K562 (cell line): ENCODE data around the gene KLC1. TPM values are rescaled to one million over a fixed set of nuclear protein-coding genes. Genes with fewer than 3 reads are reported as not detected.

Experiments used
- ATAC-seq: fragments of 200-7000 bp; cut with Tn5 transposase; 3 replicates; pipeline ENCODE4 v1.9.1; 2020; ENCODE audit warnings: moderate library complexity
- BruUV-seq: library from RNA; stranded (reverse); fragments of 400-500 nt; replicated peaks from 2 replicates; lab custom pipeline; 2021; lab: Mats Ljungman, UMichigan
- CTCF ChIA-PET: fragments of 300-600 bp; formaldehyde crosslinking; extraction: SDS; loops from one replicate; lab custom pipeline; 2021; ENCODE audit warnings: low intra/inter-chr PET ratio; lab: Yijun Ruan, JAX
- POLR2A ChIA-PET: fragments of 300-600, 350-650 bp; sonication (Branson Sonifier 250); formaldehyde crosslinking; extraction: SDS; loops from one replicate; lab custom pipeline; 2021; ENCODE audit warnings: antibody characterized with exemption, inconsistent platforms; lab: Yijun Ruan, JAX
- DNase-seq, 4 experiments: peaks; one replicate each; pipeline versions ENCODE4 v3.0.0 to v3.0.0-alpha.2; 2011 to 2018; ENCODE audit warnings: low spot score in 3 of 4, mixed read lengths in 3 of 4; ENCODE audit errors: extremely low read depth in 1 of 4
- FAIRE-seq: peaks from 2 replicates; lab custom pipeline; 2011; peaks lifted over from hg19 to GRCh38; lab: Jason Lieb, UNC
- H2AFZ ChIP-seq: 2 replicates; pipeline ENCODE4 v1.6.0; 2011; ENCODE audit warnings: low read depth, low read length, control low read depth, inconsistent platforms
- H3K27ac ChIP-seq: fragments of 200-600 bp; 3 replicates; pipeline ENCODE4 v1.8.0; 2011; ENCODE audit warnings: low read depth, mild to moderate bottlenecking, control low read depth, inconsistent platforms, low read length, moderate library complexity, mixed read lengths; ENCODE audit errors: extremely low read depth
- H3K27me3 ChIP-seq, 2 experiments: fragments of 300-600 bp in 1 of 2; 2 replicates in 1 of 2; 3 replicates in 1 of 2; pipeline versions ENCODE4 v1.6.0 to v1.8.0; 2011; ENCODE audit warnings: inconsistent platforms in 2 of 2, low read length in 2 of 2, mild to moderate bottlenecking in 1 of 2, mixed read lengths in 1 of 2, moderate library complexity in 1 of 2; ENCODE audit not compliant: control insufficient read depth in 2 of 2, insufficient read depth in 2 of 2
- H3K36me3 ChIP-seq: fragments of 300-600 bp; 3 replicates; pipeline ENCODE4 v1.8.0; 2011; ENCODE audit warnings: mild to moderate bottlenecking, low read length, inconsistent platforms; ENCODE audit not compliant: control insufficient read depth, insufficient read depth
- H3K4me1 ChIP-seq, 2 experiments: fragments of 200-600 bp in 1 of 2; replicated peaks in 1 of 2; 2 replicates in 1 of 2; 3 replicates in 1 of 2; pipeline versions ENCODE4 v1.5.1 to v1.8.0; 2011; ENCODE audit warnings: inconsistent platforms in 2 of 2, low read length in 2 of 2, mild to moderate bottlenecking in 1 of 2, mixed read lengths in 1 of 2, moderate library complexity in 1 of 2; ENCODE audit not compliant: control insufficient read depth in 2 of 2, insufficient read depth in 2 of 2
- H3K4me2 ChIP-seq: 2 replicates; pipeline ENCODE4 v1.6.1; 2011; ENCODE audit warnings: low read length, control low read depth, inconsistent platforms, mixed read lengths; ENCODE audit not compliant: insufficient read depth
- H3K4me3 ChIP-seq: fragments of 200-600 bp; sonication (generic), shearing (Covaris generic); 2 replicates; pipeline ENCODE4 v1.5.1; 2016; ENCODE audit warnings: control low read depth, inconsistent platforms
- H3K79me2 ChIP-seq: fragments of 200-600 bp; 3 replicates; pipeline ENCODE4 v1.8.0; 2011; ENCODE audit warnings: low read length, inconsistent platforms; ENCODE audit not compliant: control insufficient read depth, insufficient read depth
- H3K9ac ChIP-seq, 2 experiments: 2 replicates each; pipeline versions ENCODE4 v1.6.0 to v1.6.1; 2011; ENCODE audit warnings: low read depth in 2 of 2, low read length in 2 of 2, control low read depth in 1 of 2, inconsistent platforms in 1 of 2, mild to moderate bottlenecking in 1 of 2, mixed read lengths in 1 of 2; ENCODE audit not compliant: insufficient read depth in 1 of 2
- H3K9me1 ChIP-seq: one replicate; pipeline ENCODE4 v1.6.0; 2011; ENCODE audit warnings: inconsistent platforms, mild to moderate bottlenecking, low read length, moderate library complexity; ENCODE audit not compliant: control insufficient read depth, insufficient read depth
- H3K9me3 ChIP-seq: replicated peaks from 2 replicates; pipeline ENCODE4 v1.5.1; 2011; ENCODE audit warnings: low read depth, low read length, inconsistent platforms; ENCODE audit not compliant: control insufficient read depth, insufficient read depth
- H4K20me1 ChIP-seq: replicated peaks from 2 replicates; pipeline ENCODE4 v1.6.1; 2011; ENCODE audit warnings: low read length, inconsistent platforms, mixed read lengths; ENCODE audit not compliant: control insufficient read depth, insufficient read depth
- E2F3 ChIP-seq: fragments of 250-450 bp; sonication (Bioruptor Pico); IDR thresholded peaks from 2 replicates; pipeline ENCODE4 v1.4.0; 2020; ENCODE audit warnings: mild to moderate bottlenecking
- HLTF ChIP-seq: fragments of 450-650 bp; IDR thresholded peaks from 2 replicates; pipeline ENCODE4 v1.6.1; 2016
- NFATC3 ChIP-seq: fragments of 450-650 bp; IDR thresholded peaks from 2 replicates; pipeline ENCODE4 v1.6.1; 2017; ENCODE audit warnings: mild to moderate bottlenecking
- NFIC ChIP-seq: fragments of 450-650 bp; IDR thresholded peaks from 2 replicates; pipeline ENCODE4 v1.6.1; 2017; ENCODE audit warnings: mild to moderate bottlenecking, inconsistent platforms
- NUFIP1 ChIP-seq: fragments of 450-650 bp; IDR thresholded peaks from 2 replicates; pipeline ENCODE4 v1.6.1; 2018; ENCODE audit not compliant: partially characterized antibody
- PPARD ChIP-seq: fragments of 250-450 bp; sonication (Bioruptor Pico); IDR thresholded peaks from 2 replicates; pipeline ENCODE4 v1.8.0; 2022; ENCODE audit warnings: inconsistent platforms, mild to moderate bottlenecking, moderate library complexity
- ZBTB26 ChIP-seq: fragments of 450-650 bp; formaldehyde crosslinking; IDR thresholded peaks from 2 replicates; pipeline ENCODE4 v1.4.0; 2022; ENCODE audit warnings: missing genetic modification characterization
- ZNF146 ChIP-seq: IDR thresholded peaks from one replicate; pipeline ENCODE4 v1.6.1; 2018; ENCODE audit warnings: missing compliant biosample characterization; ENCODE audit not compliant: unreplicated experiment
- ZNF263 ChIP-seq: sonication (generic); formaldehyde crosslinking; IDR thresholded peaks from 2 replicates; pipeline ENCODE4 v1.8.0; 2022; ENCODE audit warnings: mild to moderate bottlenecking, missing genetic modification reagents, borderline replicate concordance
- ZNF780A ChIP-seq: fragments of 250-450 bp; sonication (Bioruptor Pico); IDR thresholded peaks from 2 replicates; pipeline ENCODE4 v1.5.0; 2021; ENCODE audit warnings: mild to moderate bottlenecking
- ZZZ3 ChIP-seq: fragments of 450-650 bp; IDR thresholded peaks from 2 replicates; pipeline ENCODE4 v1.6.1; 2016; ENCODE audit warnings: antibody characterized with exemption, mild to moderate bottlenecking, moderate library complexity
- WGBS: fragments of 100-300 bp; shearing (Covaris generic); methylation state at CpG from one replicate; pipeline ENCODE4 v1.1.6; 2016; ENCODE audit warnings: low coverage, mixed read lengths; ENCODE audit not compliant: insufficient coverage; ENCODE audit errors: missing lambda C conversion rate; 5-methylcytosine and 5-hydroxymethylcytosine counted together
- in situ Hi-C: fragments of 300-500 bp; cut with MboI; formaldehyde crosslinking; loops from 4 replicates; pipeline ENCODE4 v1.15.0; 2018; ENCODE audit warnings: inconsistent platforms, mixed read lengths
- intact Hi-C: fragments of 100-400 bp; cut with micrococcal nuclease; formaldehyde crosslinking; loops from 2 replicates; pipeline ENCODE4 v1.14.2; 2022
- polyA plus RNA-seq, 8 experiments: library from polyadenylated mRNA; depleted of rRNA in 4 of 8; stranded (reverse) in 5 of 8; unstranded in 3 of 8; fragments of >200 nt; fragmentation: Nextera tagmentation in 2 of 8; fragmentation: Illumina TruSeq in 1 of 8; extraction: Ambion mirVana in 2 of 8; extraction: Trizol in 1 of 8; gene quantifications; 2 replicates each; pipeline versions ENCODE4 v1.2.1 to v1.2.3, GENCODE V29; 2011 to 2014; ENCODE audit warnings: inconsistent platforms in 1 of 8, missing spikeins in 1 of 8
- total RNA-seq, 7 experiments: library from RNA; depleted of rRNA in 6 of 7; stranded (reverse); fragments of >200 nt in 6 of 7; fragmentation: Illumina TruSeq in 2 of 7; extraction: Trizol in 2 of 7; gene quantifications; 2 replicates each; pipeline versions ENCODE4 v1.2.1 to v1.2.3, GENCODE V29; 2011 to 2021; ENCODE audit warnings: low replicate concordance in 1 of 7
- TF ChIP-seq, protein P1 (sequence below): fragments of 450-650 bp; IDR thresholded peaks from 2 replicates; pipeline ENCODE4 v1.6.1; 2016; ENCODE audit warnings: missing biosample characterization, missing genetic modification characterization
- TF ChIP-seq, protein P2 (sequence below): sonication (generic); IDR thresholded peaks from 2 replicates; pipeline ENCODE4 v1.6.1; 2016

The KLC1 gene
- total and polyA plus RNA-seq, 9 of the 15 experiments (the other 6 are each of a cell fraction or from before 2014, with no cell fraction given), result 4.9 to 134 (median 54.8) TPM

DNA sequence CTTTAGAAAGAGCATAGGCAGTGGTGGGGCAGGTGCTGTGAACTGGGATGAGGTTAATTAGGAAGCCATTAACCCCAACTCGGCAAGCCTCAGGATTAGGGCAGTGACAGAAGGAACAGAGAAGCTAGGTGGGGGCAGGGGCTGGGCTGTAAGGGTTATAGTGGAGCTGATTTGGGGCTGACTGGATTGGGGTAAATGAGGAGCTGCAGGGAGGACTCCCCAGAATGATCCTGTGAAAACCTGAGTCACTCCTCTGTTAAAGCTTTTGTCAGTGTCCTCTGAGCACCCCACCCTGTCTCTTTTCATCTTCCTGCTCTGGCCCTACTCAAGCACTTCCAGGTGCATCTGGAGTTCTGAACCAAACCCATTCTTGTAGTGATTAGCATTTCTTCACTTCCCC is 4.4 kb downstream of the KLC1 start:
- ATAC-seq (no peak), FAIRE-seq (no peak), DNase-seq (no peak)
- H3K36me3 ChIP-seq, result peaks cover 21% of the 10 kb centered on the region; the same call in 2 of the 3 replicates
- peaks cover 11% of the 10 kb centered on the region for H4K20me1 ChIP-seq
- POLR2A ChIA-PET, result interaction anchor here (0.6 to 1.2 kb wide), 3 partner anchors 13 to 70 kb away, joined by 3 to 4 read pairs (median 3); no protein-coding TSS in a partner anchor
- peaks cover 5 to 16% of the 10 kb centered on the region in 2 experiments; a peak in 4 of 5 replicates for H3K4me1 ChIP-seq
- no peak overlapping the region for H3K4me3 ChIP-seq
- TF ChIP-seq ZNF263 (CRISPR knock-in tag), result peak; percentile 80; the same call in 1 of the 2 replicates
- TF ChIP-seq, protein P1, sequence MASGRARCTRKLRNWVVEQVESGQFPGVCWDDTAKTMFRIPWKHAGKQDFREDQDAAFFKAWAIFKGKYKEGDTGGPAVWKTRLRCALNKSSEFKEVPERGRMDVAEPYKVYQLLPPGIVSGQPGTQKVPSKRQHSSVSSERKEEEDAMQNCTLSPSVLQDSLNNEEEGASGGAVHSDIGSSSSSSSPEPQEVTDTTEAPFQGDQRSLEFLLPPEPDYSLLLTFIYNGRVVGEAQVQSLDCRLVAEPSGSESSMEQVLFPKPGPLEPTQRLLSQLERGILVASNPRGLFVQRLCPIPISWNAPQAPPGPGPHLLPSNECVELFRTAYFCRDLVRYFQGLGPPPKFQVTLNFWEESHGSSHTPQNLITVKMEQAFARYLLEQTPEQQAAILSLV (tag), result no peak
- in situ Hi-C loops (no loop called here), intact Hi-C loops (no loop called here)
- no peaks in the 10 kb centered on the region for H3K27me3 ChIP-seq
- H3K4me2 ChIP-seq, result no peak overlapping the region
- no peaks in the 10 kb centered on the region for H3K9me3 ChIP-seq
- peaks cover 91% of the 10 kb centered on the region for H3K79me2 ChIP-seq
- WGBS, result 67% methylated on average over 1 of the region's 1 CpG
- CTCF ChIA-PET, result no interaction called here
- no peaks in the 10 kb centered on the region for H3K9me1 ChIP-seq
- H3K27ac ChIP-seq, result no peak overlapping the region
- BruUV-seq, result no TSS peak
- no peak overlapping the region for H2AFZ ChIP-seq
- H3K9ac ChIP-seq, result no peak overlapping the region; a peak in 1 of 4 replicates

GRCh38 chr14:103634156-103634555 is 5.1 kb downstream of the KLC1 start:
- in situ Hi-C loops, result no loop called here
- Histone ChIP-seq H4K20me1 (peaks cover 11% of the 10 kb centered on the region), H2AFZ (no peak overlapping the region), H3K36me3 (peaks cover 25% of the 10 kb centered on the region; the same call in 2 of the 3 replicates), H3K4me3 (no peak overlapping the region), H3K4me1 (peaks cover 5 to 11% of the 10 kb centered on the region in 2 experiments; a peak in 4 of 5 replicates), H3K4me2 (no peak overlapping the region), H3K9ac (no peak overlapping the region), H3K27ac (no peak overlapping the region), H3K79me2 (peaks cover 95% of the 10 kb centered on the region), H3K27me3 (no peaks in the 10 kb centered on the region), H3K9me3 (no peaks in the 10 kb centered on the region), H3K9me1 (no peaks in the 10 kb centered on the region)
- intact Hi-C loops, result no loop called here
- ChIA-PET POLR2A (interaction anchor here (0.6 to 0.7 kb wide), 3 partner anchors 27 to 558 kb away, joined by 3 to 6 read pairs (median 3); no protein-coding TSS in a partner anchor), CTCF (no interaction called here)
- FAIRE-seq, result no peak
- BruUV-seq, result no TSS peak
- no peak for DNase-seq
- WGBS, result 96% methylated on average over 2 of the region's 4 CpGs
- no peak for ATAC-seq
- TF ChIP-seq PPARD (CRISPR knock-in tag), result no peak
- no peak for TF ChIP-seq NUFIP1
- TF ChIP-seq NFATC3, result no peak
- no peak for TF ChIP-seq HLTF
- TF ChIP-seq ZNF780A (CRISPR knock-in tag), result no peak
- no peak for TF ChIP-seq E2F3 (CRISPR knock-in tag)
- no peak for TF ChIP-seq NFIC
- TF ChIP-seq, protein P2, sequence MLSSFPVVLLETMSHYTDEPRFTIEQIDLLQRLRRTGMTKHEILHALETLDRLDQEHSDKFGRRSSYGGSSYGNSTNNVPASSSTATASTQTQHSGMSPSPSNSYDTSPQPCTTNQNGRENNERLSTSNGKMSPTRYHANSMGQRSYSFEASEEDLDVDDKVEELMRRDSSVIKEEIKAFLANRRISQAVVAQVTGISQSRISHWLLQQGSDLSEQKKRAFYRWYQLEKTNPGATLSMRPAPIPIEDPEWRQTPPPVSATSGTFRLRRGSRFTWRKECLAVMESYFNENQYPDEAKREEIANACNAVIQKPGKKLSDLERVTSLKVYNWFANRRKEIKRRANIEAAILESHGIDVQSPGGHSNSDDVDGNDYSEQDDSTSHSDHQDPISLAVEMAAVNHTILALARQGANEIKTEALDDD, result no peak
- TF ChIP-seq ZZZ3, result no peak
- TF ChIP-seq ZBTB26, result no peak
- no peak for TF ChIP-seq ZNF146 (CRISPR knock-in tag)
